GM19468 (cell line): ENCODE data around the gene CFAP73.
"Not testable (repeated sequence)": the region's sequence is repeated elsewhere in the genome, so short reads cannot be mapped to it uniquely, and the experiment has no call there.

Experiments
- ATAC-seq: cut with Tn5 transposase; IDR thresholded peaks from one replicate; pipeline ENCODE4 v1.9.1; 2021; ENCODE audit warnings: mild to moderate bottlenecking, moderate library complexity, moderate number of reproducible peaks; ENCODE audit not compliant: unreplicated experiment; ENCODE audit errors: extremely low read depth

Gene CFAP73

GRCh38 chr12:113206802-113207201, 57.3 kb downstream of the CFAP73 start:
- ATAC-seq, result not testable (repeated sequence)

- ATAC-seq, result no peak
These were observed 58.1 kb downstream of the CFAP73 start for GRCh38 chr12:113207613-113208040.

GRCh38 chr12:113208041-113208934, 58.8 kb downstream of the CFAP73 start:
- peak; percentile 89 for ATAC-seq
